ENCODE measurements around the gene NTRK2.

The NTRK2 gene

DNA sequence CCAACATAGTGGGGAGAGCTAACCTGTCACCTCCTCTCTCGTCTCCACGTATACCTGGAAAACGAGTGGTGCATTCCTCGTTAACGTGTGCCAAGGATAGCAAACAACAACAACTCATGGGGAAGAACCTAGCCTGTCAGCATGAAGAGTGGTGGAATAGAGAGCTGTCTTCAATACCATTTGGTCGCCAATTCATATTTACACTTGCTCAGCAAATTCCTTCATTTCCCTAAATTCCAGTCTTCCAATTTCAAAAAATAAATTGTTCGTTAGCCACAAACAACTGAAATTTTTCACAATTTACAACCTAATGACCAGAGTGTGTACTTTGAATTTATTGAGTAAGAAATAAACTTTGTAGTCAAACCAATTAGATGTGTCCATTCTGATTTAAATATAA is 344.8 kb downstream of the NTRK2 start:
- no peak for TF ChIP-seq PATZ1 (CRISPR knock-in tag; IDR thresholded peaks at IDR 0.05; ENCODE audit: borderline replicate concordance)
- TF ChIP-seq TCF4 (CRISPR knock-in tag; IDR thresholded peaks at IDR 0.05; ENCODE audit: borderline replicate concordance) = no peak
- TF ChIP-seq ZNF70 (CRISPR knock-in tag; IDR thresholded peaks at IDR 0.05) = no peak
- TF ChIP-seq CSRNP3 (CRISPR knock-in tag; IDR thresholded peaks at IDR 0.05) = no peak
- TF ChIP-seq ZFP30 (CRISPR knock-in tag; IDR thresholded peaks at IDR 0.05) = no peak
- no peak for TF ChIP-seq ZC3H10 (CRISPR knock-in tag; IDR thresholded peaks at IDR 0.05)
- TF ChIP-seq CREB5 (CRISPR knock-in tag; IDR thresholded peaks at IDR 0.05; ENCODE audit: low read depth) = no peak
- TF ChIP-seq GLIS3 (CRISPR knock-in tag; IDR thresholded peaks at IDR 0.05) = no peak
- TF ChIP-seq TOX (CRISPR knock-in tag; IDR thresholded peaks at IDR 0.05; ENCODE audit: borderline replicate concordance) = no peak
- no peak for TF ChIP-seq SNAI2 (CRISPR knock-in tag; IDR thresholded peaks at IDR 0.05)
- no peak for TF ChIP-seq PPARA (CRISPR knock-in tag; IDR thresholded peaks at IDR 0.05; ENCODE audit: borderline replicate concordance)
- TF ChIP-seq, protein P1, sequence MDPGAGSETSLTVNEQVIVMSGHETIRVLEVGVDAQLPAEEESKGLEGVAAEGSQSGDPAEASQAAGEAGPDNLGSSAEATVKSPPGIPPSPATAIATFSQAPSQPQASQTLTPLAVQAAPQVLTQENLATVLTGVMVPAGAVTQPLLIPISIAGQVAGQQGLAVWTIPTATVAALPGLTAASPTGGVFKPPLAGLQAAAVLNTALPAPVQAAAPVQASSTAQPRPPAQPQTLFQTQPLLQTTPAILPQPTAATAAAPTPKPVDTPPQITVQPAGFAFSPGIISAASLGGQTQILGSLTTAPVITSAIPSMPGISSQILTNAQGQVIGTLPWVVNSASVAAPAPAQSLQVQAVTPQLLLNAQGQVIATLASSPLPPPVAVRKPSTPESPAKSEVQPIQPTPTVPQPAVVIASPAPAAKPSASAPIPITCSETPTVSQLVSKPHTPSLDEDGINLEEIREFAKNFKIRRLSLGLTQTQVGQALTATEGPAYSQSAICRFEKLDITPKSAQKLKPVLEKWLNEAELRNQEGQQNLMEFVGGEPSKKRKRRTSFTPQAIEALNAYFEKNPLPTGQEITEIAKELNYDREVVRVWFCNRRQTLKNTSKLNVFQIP (CRISPR knock-in tag; IDR thresholded peaks at IDR 0.05; ENCODE audit: borderline replicate concordance, low read depth) = no peak
- ATAC-seq = no peak

DNA sequence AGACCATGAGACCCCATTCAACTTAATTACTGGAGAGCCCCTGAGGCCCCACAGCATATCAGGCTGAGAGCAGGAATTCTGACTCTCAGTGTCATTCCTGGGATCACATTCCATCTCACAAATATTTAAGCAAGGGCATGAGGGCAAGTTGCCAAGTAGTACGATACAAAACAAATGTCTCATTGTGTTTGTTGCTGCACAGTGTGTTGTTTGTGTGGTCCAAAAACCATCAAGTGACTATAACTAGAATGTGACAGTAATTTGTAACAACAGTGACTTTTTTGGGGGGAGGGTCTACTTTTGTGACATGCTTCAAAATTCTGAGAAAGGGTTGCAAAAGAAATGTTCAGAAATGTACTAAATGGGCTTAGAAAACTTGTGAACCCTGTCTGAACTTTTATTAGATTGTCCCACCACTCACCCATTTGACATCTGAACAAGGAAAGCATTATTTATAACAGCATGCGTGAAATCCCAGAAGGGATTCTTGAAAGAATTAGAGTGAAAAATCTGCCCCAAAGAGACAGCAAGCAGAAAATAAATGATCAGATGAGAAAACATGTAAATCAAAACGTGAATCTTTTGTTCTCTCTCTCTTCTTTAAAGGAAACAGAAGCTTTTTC is 347.0 kb downstream of the NTRK2 start:
- TF ChIP-seq TOX (CRISPR knock-in tag; IDR thresholded peaks at IDR 0.05; ENCODE audit: borderline replicate concordance) (no peak), ZFP3 (CRISPR knock-in tag; IDR thresholded peaks at IDR 0.05) (no peak), ESRRG (CRISPR knock-in tag; IDR thresholded peaks at IDR 0.05) (no peak), PPARA (CRISPR knock-in tag; IDR thresholded peaks at IDR 0.05; ENCODE audit: borderline replicate concordance) (no peak), ZNF70 (CRISPR knock-in tag; IDR thresholded peaks at IDR 0.05) (no peak), CSDC2 (CRISPR knock-in tag; IDR thresholded peaks at IDR 0.05) (no peak), ARNTL (CRISPR knock-in tag; IDR thresholded peaks at IDR 0.05; ENCODE audit: borderline replicate concordance, low read depth) (no peak), TCF4 (CRISPR knock-in tag; IDR thresholded peaks at IDR 0.05; ENCODE audit: borderline replicate concordance) (no peak)
- TF ChIP-seq, protein P2, sequence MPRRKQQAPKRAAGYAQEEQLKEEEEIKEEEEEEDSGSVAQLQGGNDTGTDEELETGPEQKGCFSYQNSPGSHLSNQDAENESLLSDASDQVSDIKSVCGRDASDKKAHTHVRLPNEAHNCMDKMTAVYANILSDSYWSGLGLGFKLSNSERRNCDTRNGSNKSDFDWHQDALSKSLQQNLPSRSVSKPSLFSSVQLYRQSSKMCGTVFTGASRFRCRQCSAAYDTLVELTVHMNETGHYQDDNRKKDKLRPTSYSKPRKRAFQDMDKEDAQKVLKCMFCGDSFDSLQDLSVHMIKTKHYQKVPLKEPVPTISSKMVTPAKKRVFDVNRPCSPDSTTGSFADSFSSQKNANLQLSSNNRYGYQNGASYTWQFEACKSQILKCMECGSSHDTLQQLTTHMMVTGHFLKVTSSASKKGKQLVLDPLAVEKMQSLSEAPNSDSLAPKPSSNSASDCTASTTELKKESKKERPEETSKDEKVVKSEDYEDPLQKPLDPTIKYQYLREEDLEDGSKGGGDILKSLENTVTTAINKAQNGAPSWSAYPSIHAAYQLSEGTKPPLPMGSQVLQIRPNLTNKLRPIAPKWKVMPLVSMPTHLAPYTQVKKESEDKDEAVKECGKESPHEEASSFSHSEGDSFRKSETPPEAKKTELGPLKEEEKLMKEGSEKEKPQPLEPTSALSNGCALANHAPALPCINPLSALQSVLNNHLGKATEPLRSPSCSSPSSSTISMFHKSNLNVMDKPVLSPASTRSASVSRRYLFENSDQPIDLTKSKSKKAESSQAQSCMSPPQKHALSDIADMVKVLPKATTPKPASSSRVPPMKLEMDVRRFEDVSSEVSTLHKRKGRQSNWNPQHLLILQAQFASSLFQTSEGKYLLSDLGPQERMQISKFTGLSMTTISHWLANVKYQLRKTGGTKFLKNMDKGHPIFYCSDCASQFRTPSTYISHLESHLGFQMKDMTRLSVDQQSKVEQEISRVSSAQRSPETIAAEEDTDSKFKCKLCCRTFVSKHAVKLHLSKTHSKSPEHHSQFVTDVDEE (CRISPR knock-in tag; IDR thresholded peaks at IDR 0.05) = no peak
- ATAC-seq = no peak

GRCh38 chr9:85020791-85021190 is 351.3 kb downstream of the NTRK2 start:
- TF ChIP-seq, protein P2 (CRISPR knock-in tag; IDR thresholded peaks at IDR 0.05) = no peak
- TF ChIP-seq RARB (CRISPR knock-in tag; IDR thresholded peaks at IDR 0.05) = no peak
- TF ChIP-seq ARNTL (CRISPR knock-in tag; IDR thresholded peaks at IDR 0.05; ENCODE audit: borderline replicate concordance, low read depth) = no peak
- TF ChIP-seq SNAI2 (CRISPR knock-in tag; IDR thresholded peaks at IDR 0.05) = no peak
- no peak for TF ChIP-seq TOX (CRISPR knock-in tag; IDR thresholded peaks at IDR 0.05; ENCODE audit: borderline replicate concordance)
- no peak for TF ChIP-seq ZFP3 (CRISPR knock-in tag; IDR thresholded peaks at IDR 0.05)
- no peak for TF ChIP-seq ISL1 (CRISPR knock-in tag; IDR thresholded peaks at IDR 0.05)
- no peak for ATAC-seq
